ENCODE results near the gene PRUNE1.

DNA sequence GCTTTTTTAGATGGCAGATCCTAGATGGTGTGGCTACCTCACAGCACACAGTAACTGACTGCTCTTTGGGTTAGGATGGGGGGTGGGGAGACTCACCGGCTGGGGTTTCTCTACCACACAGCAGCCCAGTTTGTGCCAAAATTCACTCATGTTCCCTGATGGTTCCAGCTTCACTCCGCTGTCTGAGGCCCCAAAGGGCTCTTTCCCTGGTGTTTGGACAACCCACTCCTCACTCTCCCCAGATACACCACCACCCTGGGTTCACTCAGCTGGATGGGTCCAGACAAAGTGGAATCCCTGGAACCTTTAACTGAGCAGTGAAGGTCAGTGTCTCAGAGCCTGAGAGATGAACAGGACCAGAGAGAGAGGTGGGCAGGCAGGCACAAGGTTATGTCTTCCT lies 47.3 kb downstream of the PRUNE1 start:
- TF ChIP-seq, protein P1, sequence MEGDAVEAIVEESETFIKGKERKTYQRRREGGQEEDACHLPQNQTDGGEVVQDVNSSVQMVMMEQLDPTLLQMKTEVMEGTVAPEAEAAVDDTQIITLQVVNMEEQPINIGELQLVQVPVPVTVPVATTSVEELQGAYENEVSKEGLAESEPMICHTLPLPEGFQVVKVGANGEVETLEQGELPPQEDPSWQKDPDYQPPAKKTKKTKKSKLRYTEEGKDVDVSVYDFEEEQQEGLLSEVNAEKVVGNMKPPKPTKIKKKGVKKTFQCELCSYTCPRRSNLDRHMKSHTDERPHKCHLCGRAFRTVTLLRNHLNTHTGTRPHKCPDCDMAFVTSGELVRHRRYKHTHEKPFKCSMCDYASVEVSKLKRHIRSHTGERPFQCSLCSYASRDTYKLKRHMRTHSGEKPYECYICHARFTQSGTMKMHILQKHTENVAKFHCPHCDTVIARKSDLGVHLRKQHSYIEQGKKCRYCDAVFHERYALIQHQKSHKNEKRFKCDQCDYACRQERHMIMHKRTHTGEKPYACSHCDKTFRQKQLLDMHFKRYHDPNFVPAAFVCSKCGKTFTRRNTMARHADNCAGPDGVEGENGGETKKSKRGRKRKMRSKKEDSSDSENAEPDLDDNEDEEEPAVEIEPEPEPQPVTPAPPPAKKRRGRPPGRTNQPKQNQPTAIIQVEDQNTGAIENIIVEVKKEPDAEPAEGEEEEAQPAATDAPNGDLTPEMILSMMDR (IDR thresholded peaks at IDR 0.05) = no peak
- TF ChIP-seq, protein P2, sequence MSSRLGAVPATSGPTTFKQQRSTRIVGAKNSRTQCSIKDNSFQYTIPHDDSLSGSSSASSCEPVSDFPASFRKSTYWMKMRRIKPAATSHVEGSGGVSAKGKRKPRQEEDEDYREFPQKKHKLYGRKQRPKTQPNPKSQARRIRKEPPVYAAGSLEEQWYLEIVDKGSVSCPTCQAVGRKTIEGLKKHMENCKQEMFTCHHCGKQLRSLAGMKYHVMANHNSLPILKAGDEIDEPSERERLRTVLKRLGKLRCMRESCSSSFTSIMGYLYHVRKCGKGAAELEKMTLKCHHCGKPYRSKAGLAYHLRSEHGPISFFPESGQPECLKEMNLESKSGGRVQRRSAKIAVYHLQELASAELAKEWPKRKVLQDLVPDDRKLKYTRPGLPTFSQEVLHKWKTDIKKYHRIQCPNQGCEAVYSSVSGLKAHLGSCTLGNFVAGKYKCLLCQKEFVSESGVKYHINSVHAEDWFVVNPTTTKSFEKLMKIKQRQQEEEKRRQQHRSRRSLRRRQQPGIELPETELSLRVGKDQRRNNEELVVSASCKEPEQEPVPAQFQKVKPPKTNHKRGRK (CRISPR knock-in tag; IDR thresholded peaks at IDR 0.05; ENCODE audit: borderline replicate concordance) = no peak
